Measurements from ENCODE around the gene USP12.

The USP12 gene

DNA sequence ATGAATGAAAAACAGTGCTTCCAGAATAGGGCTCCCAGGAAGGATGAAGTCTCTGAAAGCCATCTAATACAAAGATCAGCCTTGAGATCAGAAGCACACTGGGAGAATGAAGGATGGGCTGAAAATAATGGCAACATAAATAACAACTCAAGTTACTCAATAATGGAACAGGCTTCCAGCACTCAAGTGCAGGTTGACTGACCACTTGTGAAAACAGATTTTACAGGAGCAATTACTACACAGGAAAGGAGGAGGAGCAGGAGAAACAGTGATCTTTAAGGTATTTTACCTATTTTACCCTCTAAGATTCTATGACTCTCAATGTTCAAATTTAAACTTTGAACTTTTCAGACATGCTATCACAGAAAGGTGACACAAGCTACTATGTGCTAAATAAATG is 106.0 kb downstream of the USP12 start:
- DNase-seq: no peak

DNA sequence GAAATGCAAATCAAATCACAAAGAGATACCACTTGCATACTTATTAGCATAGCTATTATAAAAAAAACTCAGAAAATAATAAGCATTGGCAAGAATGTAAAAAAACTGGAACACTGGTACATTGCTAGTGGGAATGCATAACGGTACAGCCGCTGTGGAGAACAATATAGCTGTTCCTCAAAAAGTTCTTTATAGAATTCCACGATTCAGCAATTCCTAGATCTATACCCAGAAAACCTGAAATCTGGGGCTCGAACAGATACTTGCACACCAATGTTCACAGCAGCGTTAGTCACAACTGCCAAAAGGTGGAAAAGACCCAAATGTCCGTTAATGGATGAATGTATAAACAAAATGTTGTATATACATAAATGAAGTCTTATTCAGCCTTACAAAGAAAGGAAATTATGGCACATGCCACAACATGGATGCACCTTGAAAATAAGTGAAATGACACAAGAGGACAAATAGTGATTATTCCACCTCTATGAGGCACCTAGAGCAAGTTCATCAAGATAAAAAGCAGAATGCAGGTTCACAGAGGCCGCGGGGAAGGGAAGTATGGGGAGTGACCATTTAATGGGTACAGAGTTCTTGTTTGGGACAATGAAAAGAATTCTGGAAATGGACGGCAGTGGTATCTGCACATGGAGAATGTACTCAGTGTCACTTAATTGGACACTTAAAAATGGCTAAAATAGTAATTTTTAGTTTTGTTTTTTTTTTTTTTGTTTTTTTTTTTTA is 107.2 kb downstream of the USP12 start:
- no peak for DNase-seq

DNA sequence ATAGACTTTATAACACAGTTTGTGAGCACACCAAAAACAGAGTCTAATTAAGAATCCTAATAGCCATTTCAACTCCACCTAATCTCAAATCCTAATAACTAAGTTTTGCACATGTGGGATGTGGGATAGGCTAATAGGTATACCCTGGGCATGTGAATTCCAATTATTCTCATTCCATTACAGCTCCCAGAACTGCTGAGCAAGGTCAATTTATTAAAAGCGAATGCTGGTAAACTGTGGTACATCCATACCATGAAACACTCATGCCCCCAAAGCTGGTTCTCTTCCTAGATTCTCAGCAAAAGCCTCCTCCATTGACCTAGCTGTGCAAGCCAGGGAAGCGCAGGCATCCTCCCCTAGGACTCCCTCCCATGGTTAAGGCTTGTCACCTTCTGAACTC is 113.8 kb downstream of the USP12 start:
- no peak for DNase-seq

DNA sequence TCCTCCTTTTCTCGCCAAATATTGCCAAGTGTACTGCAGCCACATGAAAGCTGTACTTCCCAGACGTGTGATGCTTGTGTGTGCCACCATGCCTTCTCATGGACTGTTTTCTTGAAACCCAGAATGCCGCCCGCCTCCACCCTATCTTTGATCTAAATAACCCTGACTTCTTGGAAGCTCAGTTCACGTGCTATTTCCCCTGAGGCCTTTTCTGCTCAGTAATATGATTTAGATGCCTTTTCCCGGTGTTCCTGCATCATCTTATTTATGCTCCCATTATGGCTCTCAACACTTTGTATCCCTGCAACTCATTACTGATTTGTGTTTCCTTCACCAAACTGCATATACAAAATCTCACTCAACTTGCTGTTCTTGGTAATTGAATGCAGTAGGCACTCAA is 116.1 kb downstream of the USP12 start:
- no peak for DNase-seq

DNA sequence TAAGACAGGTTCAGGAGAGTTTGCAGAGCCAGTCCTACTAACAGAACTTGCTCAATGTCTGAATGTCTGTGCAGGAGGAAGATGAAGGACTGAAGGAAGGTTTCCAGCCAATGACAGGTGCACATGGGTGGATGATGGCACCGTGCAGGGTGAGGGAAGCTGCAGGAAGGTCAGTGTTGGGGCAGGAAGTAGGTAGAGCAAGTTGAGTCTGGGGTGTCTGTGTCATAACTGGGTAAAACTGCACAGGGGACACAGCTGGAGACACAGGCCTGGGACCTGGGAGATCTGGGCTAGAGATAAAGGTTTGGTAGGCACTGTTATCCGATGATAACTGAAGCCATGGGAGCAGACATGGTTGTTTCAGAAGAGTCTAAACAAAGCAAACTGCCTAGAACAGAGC is 116.9 kb downstream of the USP12 start:
- no peak for DNase-seq

DNA sequence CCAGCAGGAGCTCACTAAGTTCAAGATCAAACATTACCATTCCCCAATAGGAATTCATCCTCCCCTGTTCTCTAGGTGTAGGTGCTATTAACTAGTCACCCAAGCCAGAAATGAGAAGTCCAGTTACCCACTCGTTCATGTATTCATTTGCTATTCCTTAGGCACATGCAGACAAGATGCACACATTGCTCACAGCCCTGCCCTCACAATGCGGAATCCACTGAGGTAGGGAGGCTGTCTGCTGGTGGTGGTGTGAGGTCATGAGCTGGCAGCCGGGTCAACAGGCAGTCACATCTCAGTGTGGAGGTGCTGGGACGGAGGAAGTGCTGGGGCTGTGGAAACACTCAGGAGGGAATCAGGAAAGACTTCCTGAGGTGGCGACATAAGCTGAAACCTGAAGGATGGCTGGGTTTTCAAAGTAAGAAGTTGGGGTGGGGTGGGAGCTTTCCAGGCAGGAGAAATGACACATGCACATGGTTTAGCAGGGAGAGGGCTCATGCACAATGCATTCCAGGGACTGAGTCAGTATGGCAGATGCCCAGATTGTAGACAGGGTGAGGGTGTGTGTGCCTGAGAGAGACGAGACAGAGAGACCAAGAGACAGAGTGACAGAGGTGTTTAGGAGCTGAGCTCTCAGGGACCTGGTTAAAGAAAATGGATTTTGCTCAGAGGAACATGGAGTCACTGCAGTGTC is 117.6 kb downstream of the USP12 start:
- no peak for DNase-seq

DNA sequence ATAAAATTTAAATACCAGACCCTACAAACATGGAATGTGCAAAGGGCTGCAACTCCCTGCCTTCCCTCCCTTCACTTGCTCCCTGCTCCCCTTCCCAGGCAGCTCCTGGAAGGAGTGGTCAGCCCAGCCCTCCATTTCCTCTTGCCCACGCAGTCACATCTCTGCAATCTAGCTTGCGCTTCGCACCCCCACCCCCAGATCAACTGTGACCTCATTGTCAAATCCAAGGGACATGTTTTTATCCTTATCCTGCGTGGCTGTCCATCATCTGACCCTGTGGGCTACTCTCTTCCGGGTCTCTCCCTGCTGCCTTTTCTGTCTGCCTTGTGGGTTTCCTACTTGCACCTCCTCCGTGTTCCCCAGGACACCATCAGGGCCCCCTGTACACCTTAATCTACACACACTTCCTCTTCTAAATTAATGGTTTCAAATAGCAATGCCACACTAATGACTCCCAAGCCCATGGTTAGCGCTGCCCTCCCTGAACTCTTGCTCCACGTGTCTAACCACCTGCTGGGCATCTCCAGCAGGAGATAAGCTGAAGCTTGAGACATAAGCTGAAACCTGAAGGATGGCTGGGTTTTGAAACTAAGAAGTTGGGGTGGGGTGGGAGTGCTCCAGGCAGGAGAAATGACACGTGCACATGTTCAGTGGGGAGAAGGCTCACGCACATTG is 118.3 kb downstream of the USP12 start:
- no peak for DNase-seq

DNA sequence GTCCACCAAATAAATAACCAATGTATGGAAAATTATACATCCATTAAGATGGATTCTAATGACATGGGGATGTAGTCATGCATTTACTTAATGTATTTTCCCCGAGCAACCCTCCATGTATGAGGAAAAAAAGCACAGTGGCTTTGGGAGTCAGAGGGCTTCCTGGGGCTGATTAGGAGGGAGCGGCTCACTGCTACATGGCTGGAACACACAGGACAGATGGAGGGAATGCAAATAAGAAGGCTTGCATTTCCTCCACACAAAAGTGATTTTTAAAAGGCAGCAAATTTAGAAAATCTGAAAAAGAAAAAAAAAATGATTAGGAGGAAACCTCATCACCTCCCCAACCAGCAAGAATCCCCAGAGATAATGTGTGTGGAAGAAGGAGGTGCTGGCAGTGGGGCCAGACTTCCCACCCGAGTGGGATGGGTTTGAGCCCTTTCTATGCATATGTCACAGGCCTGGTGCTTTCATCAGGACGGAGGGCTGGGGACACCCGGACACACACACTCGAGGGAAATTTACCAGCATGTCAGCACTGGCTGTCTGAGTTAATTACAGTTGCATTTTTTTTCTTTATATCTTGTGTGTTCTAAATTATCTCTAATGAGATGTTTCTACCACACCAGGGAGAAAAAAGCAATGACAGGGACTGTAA is 118.9 kb downstream of the USP12 start:
- DNase-seq: no peak

DNA sequence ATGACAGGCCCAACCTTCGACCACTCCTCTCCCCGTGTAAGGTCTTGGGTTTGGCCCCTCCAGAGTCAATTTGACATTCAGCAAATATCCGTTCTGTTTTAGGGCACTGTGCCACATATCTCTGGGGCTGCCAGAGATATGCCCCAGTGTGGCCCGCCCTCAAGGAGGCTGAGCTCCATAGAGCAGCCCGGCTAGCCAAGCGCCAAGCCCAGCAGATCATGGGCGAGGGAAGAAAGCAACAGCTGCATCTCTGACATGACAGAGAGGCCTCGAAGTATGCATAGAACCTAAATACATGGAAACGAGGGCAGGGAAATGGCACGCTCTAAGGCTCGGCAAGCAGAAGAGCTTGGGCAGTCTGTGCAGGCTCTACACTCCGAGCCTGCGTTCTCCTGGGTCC is 124.5 kb downstream of the USP12 start:
- DNase-seq: no peak

DNA sequence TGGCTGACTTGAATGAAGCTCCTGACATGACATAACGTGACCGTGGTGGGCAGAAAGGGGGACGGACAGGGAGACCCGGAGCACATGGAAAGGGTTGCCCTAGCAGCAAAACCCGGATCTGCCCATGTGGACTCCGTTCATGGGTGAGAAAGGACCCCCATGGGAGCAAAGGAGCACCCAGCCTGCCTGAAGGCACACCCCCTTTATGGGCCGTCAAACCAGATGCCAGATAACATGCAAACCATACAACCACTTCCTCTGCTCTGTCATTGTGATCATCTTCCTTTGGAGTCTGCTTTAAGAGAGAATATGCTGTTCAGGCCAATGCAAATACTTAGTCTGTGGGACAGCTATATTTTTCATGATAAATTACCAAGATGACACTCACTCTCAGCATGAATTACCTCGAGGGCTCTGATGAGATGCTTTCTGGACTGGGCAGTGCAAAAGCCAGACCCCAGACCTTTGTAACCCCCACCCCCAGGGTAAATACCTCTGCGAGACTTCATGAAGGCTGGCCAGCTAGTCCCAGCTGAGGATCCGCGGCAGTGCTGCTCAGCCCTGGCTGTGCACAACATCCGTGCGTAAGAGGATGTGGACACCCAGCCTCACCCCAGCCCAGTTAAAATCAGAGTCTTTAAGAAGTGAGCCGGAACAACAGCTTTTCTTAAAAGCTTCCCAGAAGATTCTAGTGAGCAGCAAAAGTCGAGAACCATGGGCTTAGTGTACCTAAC is 126.6 kb downstream of the USP12 start:
- DNase-seq: no peak

DNA sequence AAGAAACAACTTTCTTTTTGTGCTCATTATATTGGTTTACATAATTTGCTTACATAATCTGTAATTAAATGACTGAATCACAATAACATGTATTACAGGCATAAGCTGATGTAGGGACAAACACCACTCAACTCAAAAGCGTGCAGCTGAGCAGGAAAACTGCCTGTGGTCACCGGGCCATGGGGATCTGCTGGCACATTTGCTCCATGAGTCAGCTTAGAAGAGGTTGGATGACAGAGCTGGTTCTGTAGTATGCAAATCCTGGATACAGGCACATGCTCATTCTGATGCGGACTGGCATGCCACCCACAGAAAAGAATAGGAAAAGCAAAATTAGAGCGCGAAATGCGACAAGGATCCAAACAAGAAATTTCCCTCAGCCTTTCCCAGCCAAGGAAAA is 128.6 kb downstream of the USP12 start:
- DNase-seq: no peak

DNA sequence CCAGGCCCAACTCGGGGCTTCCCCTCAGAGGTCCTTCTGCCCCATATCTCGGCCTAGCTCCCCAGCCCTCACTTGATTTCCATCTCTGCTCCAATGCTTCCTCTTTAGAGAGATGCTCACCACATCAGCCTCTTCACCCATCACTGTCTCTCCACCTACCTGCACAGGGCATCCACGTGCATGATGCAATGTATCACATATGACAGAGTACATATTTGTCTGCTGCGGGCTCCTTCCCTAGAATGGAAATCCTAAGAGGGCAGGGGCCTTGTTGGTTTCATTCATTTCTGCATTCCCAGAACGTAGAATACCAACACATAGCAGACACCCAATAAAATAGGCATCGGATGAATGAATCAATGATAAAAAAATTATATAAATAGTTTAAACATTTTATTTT is 130.3 kb downstream of the USP12 start:
- DNase-seq: no peak

DNA sequence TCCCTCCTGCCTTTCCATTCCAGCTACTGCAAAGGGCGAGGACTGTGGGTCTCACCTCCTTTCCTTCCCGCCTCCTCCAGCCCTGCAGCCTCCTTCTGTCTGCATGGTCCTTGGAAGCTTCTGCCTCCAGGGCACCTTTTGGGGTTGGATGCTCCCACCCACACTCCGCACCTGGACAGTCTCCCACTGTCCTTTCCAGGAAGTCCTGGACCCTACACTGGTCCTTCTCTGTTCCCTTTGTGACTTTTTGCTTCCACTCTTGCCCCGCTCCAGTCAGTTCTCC is 130.8 kb downstream of the USP12 start:
- no peak for DNase-seq

DNA sequence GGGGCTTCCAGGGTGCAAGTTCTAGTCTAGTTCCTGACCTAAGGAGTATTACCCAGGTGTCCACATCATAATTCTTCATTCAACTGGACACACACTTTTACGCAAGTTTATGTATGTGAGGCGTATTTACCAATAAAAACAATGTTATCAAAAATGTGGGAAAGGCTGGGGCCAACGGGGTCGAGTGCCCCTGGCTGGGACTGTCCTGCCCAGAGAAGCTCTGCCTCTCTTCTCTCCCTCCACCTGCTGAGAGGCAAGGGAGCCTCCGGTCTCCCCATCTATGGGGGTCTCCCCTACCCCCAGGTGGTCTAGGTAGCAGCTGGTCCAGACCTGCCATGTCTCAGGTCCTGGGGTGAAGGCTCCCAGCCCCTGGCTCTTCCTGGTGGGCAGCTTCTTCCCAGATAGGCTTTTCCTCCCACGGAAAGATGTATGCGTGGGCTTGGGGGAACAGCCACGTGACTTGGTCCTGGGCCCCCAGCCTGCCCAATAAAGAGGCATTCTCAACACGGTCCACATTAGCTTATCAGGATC is 132.4 kb downstream of the USP12 start:
- DNase-seq: no peak

DNA sequence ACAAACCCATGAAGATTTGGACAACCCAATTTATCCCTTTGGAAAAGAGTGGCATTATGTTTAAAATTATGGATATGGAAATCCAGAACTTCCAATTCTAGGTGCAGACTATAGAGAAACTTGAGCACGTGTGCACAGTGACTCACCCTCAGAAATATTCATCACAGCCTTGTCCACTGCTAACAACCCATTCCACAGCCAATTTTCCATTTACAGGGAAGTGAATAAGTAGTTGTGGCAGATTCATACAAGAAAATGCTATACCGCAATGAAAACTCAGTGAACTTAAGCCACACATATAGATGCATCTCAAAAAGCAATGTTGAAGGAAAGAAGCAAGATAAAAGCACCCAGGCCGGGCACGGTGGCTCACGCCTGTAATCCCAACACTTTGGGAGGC is 133.3 kb downstream of the USP12 start:
- DNase-seq: no peak

DNA sequence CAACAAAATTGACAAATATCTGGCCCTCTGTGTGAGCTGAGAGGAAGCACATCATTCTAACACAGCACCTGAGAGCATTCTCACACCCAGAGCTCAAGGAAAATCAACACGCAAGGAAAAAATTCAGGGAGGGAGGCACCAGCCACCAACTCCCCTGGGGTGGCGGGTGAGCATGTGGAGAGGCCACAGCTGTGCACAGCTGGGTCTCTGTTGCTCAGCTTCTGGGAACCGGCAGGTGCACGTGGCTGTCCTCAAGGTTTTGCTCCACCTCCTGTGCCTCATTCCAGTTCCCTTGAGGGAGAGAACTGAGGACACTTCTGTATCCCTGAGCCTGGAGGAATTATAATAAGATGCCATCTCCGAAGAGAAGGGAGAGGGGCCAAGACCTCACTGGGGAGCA is 134.0 kb downstream of the USP12 start:
- no peak for DNase-seq

DNA sequence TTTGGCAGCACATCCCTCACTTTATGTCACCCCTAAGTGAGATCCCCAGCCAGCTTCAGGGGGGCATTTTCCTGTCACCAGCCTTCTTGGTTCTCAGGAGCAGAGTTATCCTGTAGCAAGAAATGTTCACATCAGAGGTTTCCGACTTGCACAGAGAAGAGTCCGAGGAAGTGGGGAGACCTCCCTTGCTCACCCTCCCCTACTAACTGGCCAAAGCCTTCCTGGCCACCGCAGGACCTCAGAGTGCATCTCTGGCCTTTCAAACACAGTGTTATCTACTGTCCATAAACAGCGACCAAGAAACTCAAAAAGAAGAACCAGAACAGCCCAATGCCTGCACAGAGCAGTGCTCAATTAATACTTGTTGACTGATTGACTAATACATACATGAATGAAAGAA is 134.4 kb downstream of the USP12 start:
- no peak for DNase-seq

DNA sequence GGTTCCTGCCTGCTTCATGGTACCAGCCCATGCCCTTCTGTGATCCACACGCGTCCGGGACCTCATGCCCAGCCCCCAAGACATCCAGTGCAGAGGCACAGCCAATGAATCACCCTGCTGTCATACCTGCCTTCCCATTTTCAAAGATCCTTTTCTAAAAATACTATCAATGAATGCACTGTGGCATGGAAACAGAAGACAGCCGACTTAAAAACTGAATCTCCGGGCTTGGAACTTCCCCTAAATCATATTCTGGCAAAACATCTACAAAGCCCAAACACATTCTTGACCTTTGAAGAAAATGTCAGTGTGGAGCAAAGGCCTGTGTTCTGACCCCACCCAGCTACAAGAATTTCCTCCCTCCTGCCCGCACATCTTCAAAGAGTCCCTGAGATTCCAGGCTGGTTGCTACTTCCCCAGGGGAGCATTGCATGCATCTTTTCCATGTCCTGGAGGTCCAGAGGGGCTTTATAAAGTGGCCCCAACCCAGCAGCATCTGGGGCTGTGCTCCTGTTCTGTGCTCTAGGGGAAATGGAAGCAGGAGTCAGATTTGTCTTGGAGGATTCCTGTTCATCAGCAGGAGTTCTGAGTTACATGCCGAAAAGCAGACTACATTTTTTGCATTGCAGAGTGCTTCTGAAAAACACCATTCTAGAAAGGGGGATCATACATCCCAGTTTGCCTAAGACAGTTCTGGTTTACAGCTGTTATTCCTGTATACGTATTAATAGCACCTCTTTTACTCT is 135.2 kb downstream of the USP12 start:
- DNase-seq: no peak

DNA sequence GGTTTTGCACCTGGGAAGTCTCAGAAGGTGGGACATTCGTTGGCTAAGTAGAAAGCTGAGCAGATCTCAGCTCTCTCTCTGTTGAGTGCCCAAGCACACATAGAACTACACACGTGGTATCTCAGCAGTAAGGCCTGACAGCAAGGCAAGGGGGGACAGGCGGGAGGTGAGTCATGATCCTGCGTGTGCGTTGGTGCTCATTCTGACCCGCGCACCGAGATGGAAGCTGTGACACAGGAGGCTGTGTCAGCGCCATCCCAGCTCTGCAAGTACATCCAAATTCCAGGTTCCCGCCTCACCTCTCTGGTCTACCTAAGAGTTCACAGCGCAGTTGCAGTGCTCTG is 135.7 kb downstream of the USP12 start:
- no peak for DNase-seq

DNA sequence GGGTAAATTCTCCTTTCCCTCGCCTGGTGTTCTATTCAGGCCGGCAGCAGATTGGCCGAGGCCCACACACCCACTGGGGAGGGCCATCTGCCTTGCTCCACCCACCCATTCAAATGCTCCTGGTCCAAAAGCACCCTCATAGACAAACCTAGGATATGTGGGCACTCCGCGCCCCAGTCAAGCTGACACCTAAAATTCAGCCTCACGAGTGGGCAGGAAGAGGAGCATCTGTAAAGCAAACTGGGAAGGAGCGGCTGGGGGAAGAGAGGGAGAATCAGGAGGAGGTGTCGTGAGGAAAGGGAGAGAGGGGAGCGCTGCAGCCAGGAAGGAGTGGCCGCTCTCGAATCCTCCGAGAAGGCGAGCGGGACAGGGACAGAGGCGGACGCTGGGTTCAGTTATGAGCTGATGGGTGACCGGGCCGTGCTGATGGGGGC is 136.9 kb downstream of the USP12 start:
- no peak for DNase-seq

DNA sequence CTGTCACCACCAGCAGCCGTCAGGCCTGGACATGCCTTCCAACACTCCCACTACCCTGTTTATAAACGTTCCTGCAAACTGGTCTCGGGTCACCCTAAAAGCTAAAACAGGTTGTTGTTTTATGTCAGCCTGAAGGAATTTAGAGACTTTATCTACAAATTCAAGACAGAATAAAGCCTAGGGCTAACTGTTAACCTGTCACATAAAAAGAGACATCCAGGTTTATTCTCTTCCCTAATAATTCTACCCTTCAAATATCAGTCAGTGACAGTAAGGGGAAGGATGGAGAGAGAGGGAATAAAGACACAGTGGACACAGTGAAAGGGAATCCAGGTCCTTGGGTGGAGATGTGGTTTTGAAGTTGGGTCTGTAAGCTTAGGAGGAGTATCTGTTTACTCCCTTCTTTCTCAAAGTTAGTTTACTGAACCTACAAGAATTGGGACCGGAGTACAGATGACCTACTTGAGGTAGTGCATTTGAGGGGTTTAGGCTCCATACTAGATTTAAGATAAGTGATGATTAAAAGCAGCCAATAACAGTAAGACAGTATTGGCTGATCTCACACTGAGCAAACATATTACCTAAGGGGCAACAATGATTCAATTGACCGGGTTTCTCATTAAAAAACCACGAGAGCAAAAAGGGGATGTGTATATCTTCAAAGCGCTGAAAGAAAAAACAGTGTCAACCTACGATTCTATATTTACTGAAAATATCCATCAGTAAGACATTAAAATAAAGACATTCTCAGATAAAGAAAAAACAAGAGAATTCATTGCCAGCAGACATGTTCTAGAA is 142.7 kb downstream of the USP12 start:
- no peak for DNase-seq
